T-helper 2 cell (primary cell): Measurements from ENCODE around the gene GPATCH8.
A peak's percentile ranks its signal among the peaks of the same experiment; 100 is the strongest.

Source experiments
- DNase-seq, 5 experiments: peaks; one replicate each; pipeline versions ENCODE4 v3.0.0 to v3.0.0-alpha.2; 2012 to 2022

GPATCH8 gene

DNA sequence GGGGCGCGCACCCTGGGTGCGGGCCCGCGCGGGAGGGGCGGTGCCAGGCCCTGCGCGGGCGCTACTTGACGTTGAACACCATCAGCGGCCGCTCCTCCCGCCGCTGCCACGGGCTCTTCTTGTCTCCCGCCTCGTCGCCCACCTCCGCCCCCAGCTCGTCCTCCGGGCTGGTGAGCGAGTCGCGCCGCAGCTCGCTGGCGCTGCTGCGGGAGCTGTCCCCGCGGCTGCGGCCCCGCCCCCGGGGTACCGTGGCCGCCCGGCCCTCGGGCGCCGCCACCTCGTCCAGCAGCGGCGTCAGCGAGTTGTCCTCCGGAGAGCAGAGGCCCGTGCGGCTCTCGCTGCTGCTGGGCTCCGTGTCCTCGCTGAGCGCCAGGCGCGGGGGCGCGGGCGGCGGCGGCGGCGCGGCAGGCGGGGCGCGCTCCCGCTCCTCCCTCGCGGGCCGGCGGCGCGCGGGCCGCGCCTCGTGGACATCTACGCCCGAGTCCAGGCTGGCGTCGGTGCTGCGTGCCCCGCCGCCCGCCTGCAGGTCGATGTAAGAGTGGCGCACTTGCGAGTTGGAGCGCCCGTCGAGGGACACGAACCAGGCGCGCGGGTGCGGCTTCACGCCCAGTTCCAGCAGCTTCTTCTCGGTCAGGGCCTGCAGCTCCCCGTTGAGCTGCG is 149.4 kb downstream of the GPATCH8 start:
- DNase-seq: peak in 2 of 5 experiments; percentile 15 to 41

GRCh38 chr17:44352828-44353671 is 150.2 kb downstream of the GPATCH8 start:
- DNase-seq: no peak

DNA sequence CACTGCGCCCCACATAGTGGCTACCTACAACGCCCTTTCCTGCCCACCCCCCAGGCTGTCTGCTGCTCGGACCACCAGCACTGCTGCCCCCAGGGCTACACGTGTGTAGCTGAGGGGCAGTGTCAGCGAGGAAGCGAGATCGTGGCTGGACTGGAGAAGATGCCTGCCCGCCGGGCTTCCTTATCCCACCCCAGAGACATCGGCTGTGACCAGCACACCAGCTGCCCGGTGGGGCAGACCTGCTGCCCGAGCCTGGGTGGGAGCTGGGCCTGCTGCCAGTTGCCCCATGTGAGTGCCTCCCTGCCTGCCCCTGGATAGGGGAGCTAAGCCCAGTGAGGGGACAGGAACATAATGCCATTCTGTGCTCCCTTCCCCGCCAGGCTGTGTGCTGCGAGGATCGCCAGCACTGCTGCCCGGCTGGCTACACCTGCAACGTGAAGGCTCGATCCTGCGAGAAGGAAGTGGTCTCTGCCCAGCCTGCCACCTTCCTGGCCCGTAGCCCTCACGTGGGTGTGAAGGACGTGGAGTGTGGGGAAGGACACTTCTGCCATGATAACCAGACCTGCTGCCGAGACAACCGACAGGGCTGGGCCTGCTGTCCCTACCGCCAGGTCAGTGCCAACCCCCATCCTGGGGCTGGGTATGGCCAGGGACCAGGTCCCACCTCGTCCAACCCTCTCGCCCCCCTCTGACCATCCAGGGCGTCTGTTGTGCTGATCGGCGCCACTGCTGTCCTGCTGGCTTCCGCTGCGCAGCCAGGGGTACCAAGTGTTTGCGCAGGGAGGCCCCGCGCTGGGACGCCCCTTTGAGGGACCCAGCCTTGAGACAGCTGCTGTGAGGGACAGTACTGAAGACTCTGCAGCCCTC is 151.0 kb downstream of the GPATCH8 start:
- DNase-seq: no peak

- DNase-seq: no peak
These were observed 151.7 kb downstream of the GPATCH8 start for GRCh38 chr17:44351464-44351863.

- DNase-seq: peak; percentile 38 to 69 (median 55)
These were observed 152.4 kb downstream of the GPATCH8 start for GRCh38 chr17:44350733-44351226.

GRCh38 chr17:44349553-44350070 is 153.6 kb downstream of the GPATCH8 start:
- no peak for DNase-seq

DNA sequence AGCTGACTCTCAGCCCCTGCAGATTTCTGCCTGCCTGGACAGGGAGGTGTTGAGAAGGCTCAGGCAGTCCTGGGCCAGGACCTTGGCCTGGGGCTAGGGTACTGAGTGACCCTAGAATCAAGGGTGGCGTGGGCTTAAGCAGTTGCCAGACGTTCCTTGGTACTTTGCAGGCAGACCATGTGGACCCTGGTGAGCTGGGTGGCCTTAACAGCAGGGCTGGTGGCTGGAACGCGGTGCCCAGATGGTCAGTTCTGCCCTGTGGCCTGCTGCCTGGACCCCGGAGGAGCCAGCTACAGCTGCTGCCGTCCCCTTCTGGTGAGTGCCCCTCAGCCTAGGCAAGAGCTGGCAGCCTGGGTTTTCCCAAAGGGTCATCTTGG is 154.2 kb downstream of the GPATCH8 start:
- DNase-seq: no peak

GRCh38 chr17:44348234-44348987 is 154.8 kb downstream of the GPATCH8 start:
- DNase-seq: no peak
